Panc1 (cell line): ENCODE results near the gene NUB1.

ENCODE experiments used
- CTCF ChIP-seq: fragments of 450-650 bp; IDR thresholded peaks from 2 replicates; pipeline ENCODE4 v1.5.1; 2017; ENCODE audit warnings: mild to moderate bottlenecking
- REST ChIP-seq, 2 experiments: IDR thresholded peaks; 2 replicates each; pipeline ENCODE4 v1.6.1; 2011 to 2012; ENCODE audit warnings: low read depth in 2 of 2, control low read depth in 1 of 2, low read length in 1 of 2, mild to moderate bottlenecking in 1 of 2, moderate library complexity in 1 of 2; ENCODE audit not compliant: insufficient read depth in 1 of 2

GRCh38 chr7:151322906-151323305, 18.7 kb upstream of the NUB1 start:
- TF ChIP-seq CTCF (no peak), REST (IDR thresholded peaks at IDR 0.05; ENCODE audit: insufficient read depth in 1 of 2, low read depth in 2 of 2, low read length in 1 of 2) (no peak)
